NCI-H1092 (cell line): ENCODE results near the gene ANKH.
A peak's percentile ranks its signal among the peaks of the same experiment; 100 is the strongest.

Experiments used
- DNase-seq: peaks from one replicate; lab custom pipeline; 2025; lab: John Stamatoyannopoulos, UW

Gene ANKH

DNA sequence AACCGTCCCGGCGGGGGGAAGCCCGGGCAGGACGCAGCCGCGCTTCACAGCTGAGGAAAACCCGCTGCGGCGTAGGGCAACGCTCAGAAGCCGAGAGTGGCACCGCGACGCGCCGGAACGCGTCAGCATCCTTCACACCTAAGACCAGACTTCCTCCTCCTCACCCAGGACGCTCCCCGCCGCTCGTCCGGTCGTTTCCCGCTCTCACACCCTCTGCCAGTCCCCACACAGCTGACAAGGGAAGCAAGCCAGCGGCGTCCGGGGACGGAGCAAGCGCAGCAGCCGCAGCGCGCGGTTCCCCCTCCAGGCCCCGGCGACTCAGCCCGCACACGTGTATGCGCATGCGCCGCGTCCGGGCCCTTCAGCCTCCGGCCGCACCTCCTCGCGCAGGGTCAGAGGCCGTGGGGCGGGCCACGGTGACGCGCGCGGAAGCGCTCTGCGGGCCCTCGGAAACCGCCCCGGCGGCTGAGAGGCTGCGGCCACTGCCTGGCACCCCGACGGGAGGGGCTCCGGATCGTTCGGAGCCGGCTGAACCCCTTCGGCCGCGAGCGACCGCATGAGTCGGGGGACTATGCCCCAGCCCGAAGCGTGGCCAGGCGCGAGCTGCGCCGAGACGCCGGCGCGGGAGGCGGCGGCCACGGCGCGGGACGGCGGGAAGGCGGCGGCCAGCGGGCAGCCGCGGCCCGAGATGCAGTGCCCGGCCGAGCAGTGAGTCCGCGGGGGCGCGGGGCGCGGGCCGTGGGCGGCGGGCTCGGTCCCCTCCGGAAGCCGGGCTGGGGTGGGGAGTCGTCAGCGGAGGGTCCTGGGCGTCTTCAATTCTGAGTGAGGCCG lies 207.1 kb downstream of the ANKH start, which contains the start of gene OTULIN:
Gene OTULIN (plus strand): TSS at position 449 of the 831 bp plus-strand sequence. CDS start 108 bp downstream, at position 557.
- DNase-seq = peak; percentile 87

DNA sequence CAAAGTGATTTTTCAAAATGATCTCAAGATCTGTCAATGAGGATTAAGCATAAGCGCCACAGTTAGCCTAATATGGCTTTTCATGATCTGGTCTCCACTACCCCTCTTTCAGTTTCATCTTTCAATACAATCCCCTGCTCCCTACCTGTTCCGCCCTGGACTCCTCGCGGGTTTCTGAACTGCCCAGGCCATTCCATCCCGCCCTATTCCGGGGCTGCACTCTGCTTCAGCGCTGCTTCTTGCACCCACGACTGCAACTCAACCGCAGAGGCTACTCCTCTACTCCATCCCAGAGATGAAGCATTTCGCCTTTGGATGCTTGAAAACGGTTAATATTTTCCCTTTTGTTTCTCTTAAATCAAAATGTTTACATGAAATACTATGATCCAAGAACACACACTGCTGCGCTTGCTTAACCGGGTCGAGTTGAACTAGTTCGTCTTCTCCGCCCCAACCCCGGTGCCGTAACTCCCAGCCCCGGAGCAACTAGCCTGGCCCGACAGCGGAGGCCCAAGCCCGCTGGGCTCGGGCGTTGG lies 207.8 kb downstream of the ANKH start:
- DNase-seq = no peak

GRCh38 chr5:14662721-14663260 lies 208.8 kb downstream of the ANKH start:
- DNase-seq = no peak

GRCh38 chr5:14660833-14661232 lies 210.7 kb downstream of the ANKH start:
- no peak for DNase-seq

DNA sequence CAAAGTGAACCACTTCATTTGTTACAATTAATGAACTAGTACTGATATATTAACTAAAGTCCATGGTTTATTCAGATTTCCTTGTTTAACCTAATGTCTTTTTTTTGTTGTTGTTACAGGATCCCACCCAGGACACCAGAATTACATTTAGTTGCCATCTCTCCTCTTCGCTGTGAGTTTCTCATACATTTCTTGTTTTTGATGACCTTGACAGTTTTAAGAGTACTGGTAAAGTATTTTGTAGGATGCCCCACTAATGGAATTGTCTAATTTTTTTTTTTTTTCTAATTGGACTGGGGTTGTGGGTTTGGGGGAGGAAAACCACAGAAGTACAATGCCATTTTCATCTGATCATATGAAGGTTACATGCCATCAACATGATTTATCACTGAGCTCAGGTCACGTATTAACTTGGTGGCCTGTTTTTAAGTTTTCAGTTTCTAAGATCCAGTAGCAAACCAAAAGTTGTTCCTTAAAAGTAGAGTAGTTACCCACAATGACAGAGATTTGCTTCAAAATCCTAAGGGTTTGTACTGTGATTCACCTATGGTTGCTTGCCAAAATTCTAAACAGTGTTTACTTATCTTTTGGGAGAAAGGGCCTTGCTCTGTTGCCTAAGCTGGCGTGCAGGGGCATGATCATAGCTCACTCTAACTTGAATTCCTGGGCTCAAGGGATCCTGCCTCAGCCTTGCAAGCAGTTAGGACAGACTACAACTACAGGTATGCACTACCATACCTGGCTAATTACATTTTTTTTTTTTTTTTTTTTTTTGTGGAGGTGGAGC lies 211.6 kb downstream of the ANKH start:
- no peak for DNase-seq

DNA sequence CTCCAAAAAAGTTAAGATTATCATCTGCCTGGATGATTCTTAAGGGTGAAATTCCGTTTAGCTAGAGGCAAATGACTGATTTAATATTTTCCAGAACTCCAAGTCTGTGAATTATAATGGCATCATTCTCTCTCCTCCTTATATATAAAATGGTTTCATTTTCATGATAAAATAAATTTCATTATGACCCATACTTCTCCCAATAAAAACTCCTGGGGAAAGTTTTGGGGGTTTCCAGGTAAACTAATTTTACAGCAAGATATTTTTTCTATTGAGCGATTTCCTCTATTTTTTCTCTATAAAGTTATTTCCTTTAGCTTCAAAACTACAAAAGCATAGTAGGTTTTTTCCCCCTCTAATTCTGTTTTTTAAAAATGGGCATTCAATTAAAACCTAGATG lies 214.7 kb downstream of the ANKH start:
- no peak for DNase-seq

- DNase-seq = no peak
Measured at GRCh38 chr5:14655146-14655741, 216.3 kb downstream of the ANKH start.
